Transverse colon (tissue), 4 donors: ENCODE data around the gene S1PR1. TPM values are rescaled to one million over a fixed set of nuclear protein-coding genes. Genes with fewer than 3 reads are reported as not detected.

Experiments used
- DNase-seq: peaks from one replicate; pipeline ENCODE4 v3.0.0-alpha.2; 2019
- H3K27ac ChIP-seq, 4 donors: fragments of 200-600 bp; sonication (generic); 2 replicates each; pipeline ENCODE4 v1.5.1; 2016 to 2018; ENCODE audit warnings: inconsistent platforms in 4 of 4
- H3K27me3 ChIP-seq: fragments of 200-600 bp; sonication (generic); 2 replicates; pipeline ENCODE4 v1.5.1; 2017; ENCODE audit warnings: inconsistent platforms
- H3K36me3 ChIP-seq, 4 donors: fragments of 200-600 bp; sonication (generic); 2 replicates each; pipeline ENCODE4 v1.5.1; 2017 to 2019; ENCODE audit warnings: inconsistent platforms in 4 of 4
- H3K4me1 ChIP-seq, 4 donors: fragments of 200-600 bp; sonication (generic); 2 replicates each; pipeline ENCODE4 v1.5.1; 2017 to 2020; ENCODE audit warnings: inconsistent platforms in 4 of 4
- H3K4me3 ChIP-seq, 4 donors: fragments of 200-600 bp; sonication (generic); 1 replicate in 1 of 4; 2 replicates in 3 of 4; pipeline versions ENCODE4 v1.5.1 to v1.6.1; 2017 to 2019; ENCODE audit warnings: inconsistent platforms in 4 of 4
- H3K9me3 ChIP-seq, 2 donors: fragments of 200-600 bp; sonication (generic); 2 replicates each; pipeline ENCODE4 v1.5.1; 2017 to 2019; ENCODE audit warnings: inconsistent platforms in 2 of 2
- EP300 ChIP-seq: sonication (generic); formaldehyde crosslinking; IDR thresholded peaks from one replicate; pipeline ENCODE4 v1.6.1; 2017; ENCODE audit warnings: antibody characterized with exemption, low read depth
- POLR2A ChIP-seq: fragments of 450-650 bp; IDR thresholded peaks from one replicate; pipeline ENCODE4 v1.6.1; 2016; ENCODE audit warnings: antibody characterized with exemption, mild to moderate bottlenecking, moderate library complexity
- POLR2AphosphoS5 ChIP-seq, 3 donors: sonication (generic); formaldehyde crosslinking; IDR thresholded peaks; one replicate each; pipeline ENCODE4 v1.6.1; 2016; ENCODE audit warnings: antibody characterized with exemption in 3 of 3
- WGBS, 2 donors: methylation state at CpG; one replicate each; pipeline ENCODE4 v1.1.5; 2018; ENCODE audit warnings: low coverage in 1 of 2; 5-methylcytosine and 5-hydroxymethylcytosine counted together
- in situ Hi-C, 4 donors: fragments of 200-750 bp; cut with MboI; loops; one replicate each; pipeline versions ENCODE4 v1.15.0 to v1.15.1; 2017; ENCODE audit warnings: low sequenced_read_pairs in 3 of 4, low pct_ligation_motif_present in 1 of 4, low pct_unique_long_range_greater_than_20kb in 1 of 4
- intact Hi-C: fragments of 100-400 bp; cut with DNase I; formaldehyde crosslinking; loops from one replicate; pipeline ENCODE4 v1.15.1; 2023; ENCODE audit warnings: low total_unique reads
- total RNA-seq, 4 donors: library from RNA; depleted of rRNA; stranded (reverse); fragments of >200 nt; gene quantifications; one replicate each; pipeline ENCODE4 v1.1.0, GENCODE V29; 2016
- TF ChIP-seq, protein P1 (sequence below), 5 experiments: fragments of 200-600 bp in 3 of 5; fragments of 450-650 bp in 2 of 5; sonication (generic) in 3 of 5; IDR thresholded peaks; 1 replicate in 2 of 5; 2 replicates in 3 of 5; pipeline ENCODE4 v1.5.1; 2016 to 2017; ENCODE audit warnings: antibody characterized with exemption in 5 of 5, inconsistent platforms in 3 of 5, mild to moderate bottlenecking in 2 of 5, moderate library complexity in 1 of 5

Gene S1PR1
- total RNA-seq, 4 donors from 2014 or later, result 5.6 to 58.1 (median 10.4) TPM

GRCh38 chr1:101261623-101262022, 24.8 kb downstream of the S1PR1 start:
- no peaks in the 10 kb centered on the region for H3K9me3 ChIP-seq
- no peak overlapping the region for H3K4me3 ChIP-seq
- TF ChIP-seq EP300 (no peak), POLR2AphosphoS5 (IDR thresholded peaks at IDR 0.05) (no peak), POLR2A (no peak)
- TF ChIP-seq, protein P1, sequence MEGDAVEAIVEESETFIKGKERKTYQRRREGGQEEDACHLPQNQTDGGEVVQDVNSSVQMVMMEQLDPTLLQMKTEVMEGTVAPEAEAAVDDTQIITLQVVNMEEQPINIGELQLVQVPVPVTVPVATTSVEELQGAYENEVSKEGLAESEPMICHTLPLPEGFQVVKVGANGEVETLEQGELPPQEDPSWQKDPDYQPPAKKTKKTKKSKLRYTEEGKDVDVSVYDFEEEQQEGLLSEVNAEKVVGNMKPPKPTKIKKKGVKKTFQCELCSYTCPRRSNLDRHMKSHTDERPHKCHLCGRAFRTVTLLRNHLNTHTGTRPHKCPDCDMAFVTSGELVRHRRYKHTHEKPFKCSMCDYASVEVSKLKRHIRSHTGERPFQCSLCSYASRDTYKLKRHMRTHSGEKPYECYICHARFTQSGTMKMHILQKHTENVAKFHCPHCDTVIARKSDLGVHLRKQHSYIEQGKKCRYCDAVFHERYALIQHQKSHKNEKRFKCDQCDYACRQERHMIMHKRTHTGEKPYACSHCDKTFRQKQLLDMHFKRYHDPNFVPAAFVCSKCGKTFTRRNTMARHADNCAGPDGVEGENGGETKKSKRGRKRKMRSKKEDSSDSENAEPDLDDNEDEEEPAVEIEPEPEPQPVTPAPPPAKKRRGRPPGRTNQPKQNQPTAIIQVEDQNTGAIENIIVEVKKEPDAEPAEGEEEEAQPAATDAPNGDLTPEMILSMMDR (IDR thresholded peaks at IDR 0.05), result no peak
- H3K27me3 ChIP-seq, result no peaks in the 10 kb centered on the region
- H3K36me3 ChIP-seq, result no peaks in the 10 kb centered on the region
- intact Hi-C loops, result no loop called here
- in situ Hi-C loops, result no loop called here
- peaks cover 8 to 60% (median 18%) of the 10 kb centered on the region in 4 donors for H3K4me1 ChIP-seq
- WGBS, 2 donors, result 77 to 85% methylated on average over 4 of the region's 4 CpGs
- peak overlapping the region in 1 of 4 donors; percentile 62 for H3K27ac ChIP-seq
- DNase-seq, result no peak

DNA sequence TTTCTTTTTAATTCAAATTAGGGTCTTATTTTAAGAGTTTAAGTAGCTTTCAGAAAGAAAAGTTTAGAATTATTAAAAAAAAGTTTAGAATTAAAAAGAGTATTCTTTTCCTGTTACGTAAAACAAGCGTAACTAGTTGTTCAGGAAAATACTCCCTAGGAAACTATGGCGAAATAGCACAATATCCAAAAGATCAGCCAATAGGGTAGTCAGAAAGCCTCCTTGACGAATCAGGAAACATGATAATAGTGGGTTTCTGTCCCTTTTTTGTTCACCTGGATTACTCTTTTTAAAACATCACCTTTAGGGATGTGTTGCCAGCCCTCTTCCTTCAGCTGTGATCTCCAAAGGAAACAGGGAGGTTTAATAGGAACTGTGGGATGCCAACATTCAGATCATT, 25.2 kb downstream of the S1PR1 start:
- intact Hi-C loops (no loop called here), in situ Hi-C loops (no loop called here)
- TF ChIP-seq EP300, result no peak
- TF ChIP-seq, protein P1 (IDR thresholded peaks at IDR 0.05), result no peak
- no peak for DNase-seq
- H3K27ac ChIP-seq, result peak overlapping the region; percentile 28 to 62 (median 52)
- no peaks in the 10 kb centered on the region for H3K27me3 ChIP-seq
- peaks cover 8 to 60% (median 18%) of the 10 kb centered on the region in 4 donors for H3K4me1 ChIP-seq
- H3K36me3 ChIP-seq, result no peaks in the 10 kb centered on the region
- no peaks in the 10 kb centered on the region for H3K9me3 ChIP-seq
- WGBS, 2 donors, result 86 to 90% methylated on average over 4 of the region's 4 CpGs
- no peak overlapping the region for H3K4me3 ChIP-seq

DNA sequence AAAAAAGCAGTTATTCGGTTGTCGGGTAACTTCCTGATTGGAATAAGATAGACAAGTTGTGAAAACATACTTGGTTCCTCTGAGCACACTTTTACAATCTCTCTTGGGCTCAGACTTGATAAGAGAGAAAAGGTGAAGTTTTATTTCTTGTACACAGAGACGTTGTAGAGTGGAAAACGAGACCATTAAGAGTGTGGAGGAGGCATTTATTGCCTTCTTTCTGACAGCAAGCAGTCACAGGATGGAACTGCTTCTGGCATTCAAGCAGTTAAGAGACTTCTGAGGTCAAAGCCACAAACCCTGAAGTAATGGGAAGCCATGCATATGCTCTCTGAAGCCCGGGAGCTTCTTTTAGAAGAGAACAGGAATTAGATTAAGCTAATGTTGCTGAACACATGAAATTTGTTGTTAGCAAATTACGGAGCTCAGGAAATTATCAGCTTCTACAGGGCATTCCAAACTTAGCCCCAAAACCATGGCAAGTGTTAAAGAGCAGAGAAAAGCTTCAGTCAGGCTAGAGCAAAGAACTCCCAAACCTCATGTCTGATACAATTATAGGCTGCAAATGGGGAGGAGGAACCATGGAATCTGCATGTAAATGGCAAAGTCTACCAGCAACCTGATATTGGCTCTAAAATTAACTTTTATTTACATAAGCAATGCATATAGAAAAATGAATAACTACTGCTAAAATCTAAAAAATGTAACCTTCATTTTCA, 26.0 kb downstream of the S1PR1 start:
- H3K4me3 ChIP-seq, result no peak overlapping the region
- H3K27ac ChIP-seq, result peak overlapping the region; percentile 28 to 62 (median 52)
- H3K9me3 ChIP-seq, result no peaks in the 10 kb centered on the region
- peaks cover 6 to 53% (median 16%) of the 10 kb centered on the region in 4 donors for H3K4me1 ChIP-seq
- no peaks in the 10 kb centered on the region for H3K36me3 ChIP-seq
- WGBS, 2 donors, result 5 to 14% methylated on average over 6 of the region's 6 CpGs
- intact Hi-C loops (no loop called here), in situ Hi-C loops (no loop called here)
- no peak for DNase-seq
- TF ChIP-seq POLR2A (no peak), EP300 (no peak), POLR2AphosphoS5 (IDR thresholded peaks at IDR 0.05) (no peak)
- TF ChIP-seq, protein P1 (IDR thresholded peaks at IDR 0.05), result no peak
- H3K27me3 ChIP-seq, result no peaks in the 10 kb centered on the region

GRCh38 chr1:101264697-101265096, 27.9 kb downstream of the S1PR1 start:
- H3K4me3 ChIP-seq, result no peak overlapping the region
- no peaks in the 10 kb centered on the region for H3K36me3 ChIP-seq
- in situ Hi-C loops (no loop called here), intact Hi-C loops (no loop called here)
- peak; percentile 16 for DNase-seq
- 19 to 21% methylated on average over 2 of the region's 2 CpGs for WGBS, 2 donors
- H3K9me3 ChIP-seq, result no peaks in the 10 kb centered on the region
- no peaks in the 10 kb centered on the region for H3K27me3 ChIP-seq
- no peak overlapping the region for H3K27ac ChIP-seq
- TF ChIP-seq POLR2AphosphoS5 (IDR thresholded peaks at IDR 0.05) (no peak), EP300 (no peak), POLR2A (no peak)
- TF ChIP-seq, protein P1 (IDR thresholded peaks at IDR 0.05), result no peak
- H3K4me1 ChIP-seq, result peaks cover 0 to 41% (median 13%) of the 10 kb centered on the region in 4 donors
